ENCODE measurements around the gene PRRC2B.
"Not testable (repeated sequence)": the region's sequence is repeated elsewhere in the genome, so short reads cannot be mapped to it uniquely, and the experiment has no call there.

The PRRC2B gene

DNA sequence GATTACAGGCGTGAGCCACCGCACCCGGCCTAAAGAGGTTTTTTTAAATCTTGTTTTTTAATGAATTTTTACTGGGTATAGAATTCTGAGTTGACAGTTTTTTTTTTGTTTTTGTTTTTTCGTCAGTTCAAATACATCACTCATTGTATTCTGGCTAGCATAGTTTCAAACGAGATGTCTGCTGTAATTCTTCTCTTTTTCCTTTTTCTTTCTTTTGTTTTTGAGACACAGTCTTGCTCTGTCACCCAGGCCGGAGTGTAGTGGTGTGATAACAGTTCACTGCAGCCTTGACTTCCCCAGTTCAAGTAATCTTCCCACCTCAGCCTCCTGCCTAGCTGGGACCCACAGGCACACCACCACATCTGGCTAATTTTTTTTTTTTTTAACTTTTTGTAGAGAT, 149.3 kb downstream of the PRRC2B start:
- no peak overlapping the region for H3K4me3 ChIP-seq (ENCODE audit: control insufficient read depth, low read depth, low read length)
- no peak for DNase-seq (ENCODE audit: low read depth)
- TF ChIP-seq, protein P1, sequence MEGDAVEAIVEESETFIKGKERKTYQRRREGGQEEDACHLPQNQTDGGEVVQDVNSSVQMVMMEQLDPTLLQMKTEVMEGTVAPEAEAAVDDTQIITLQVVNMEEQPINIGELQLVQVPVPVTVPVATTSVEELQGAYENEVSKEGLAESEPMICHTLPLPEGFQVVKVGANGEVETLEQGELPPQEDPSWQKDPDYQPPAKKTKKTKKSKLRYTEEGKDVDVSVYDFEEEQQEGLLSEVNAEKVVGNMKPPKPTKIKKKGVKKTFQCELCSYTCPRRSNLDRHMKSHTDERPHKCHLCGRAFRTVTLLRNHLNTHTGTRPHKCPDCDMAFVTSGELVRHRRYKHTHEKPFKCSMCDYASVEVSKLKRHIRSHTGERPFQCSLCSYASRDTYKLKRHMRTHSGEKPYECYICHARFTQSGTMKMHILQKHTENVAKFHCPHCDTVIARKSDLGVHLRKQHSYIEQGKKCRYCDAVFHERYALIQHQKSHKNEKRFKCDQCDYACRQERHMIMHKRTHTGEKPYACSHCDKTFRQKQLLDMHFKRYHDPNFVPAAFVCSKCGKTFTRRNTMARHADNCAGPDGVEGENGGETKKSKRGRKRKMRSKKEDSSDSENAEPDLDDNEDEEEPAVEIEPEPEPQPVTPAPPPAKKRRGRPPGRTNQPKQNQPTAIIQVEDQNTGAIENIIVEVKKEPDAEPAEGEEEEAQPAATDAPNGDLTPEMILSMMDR (conservative IDR thresholded peaks at IDR 0.05; ENCODE audit: control insufficient read depth, insufficient read depth, low read depth, low read length), result no peak

DNA sequence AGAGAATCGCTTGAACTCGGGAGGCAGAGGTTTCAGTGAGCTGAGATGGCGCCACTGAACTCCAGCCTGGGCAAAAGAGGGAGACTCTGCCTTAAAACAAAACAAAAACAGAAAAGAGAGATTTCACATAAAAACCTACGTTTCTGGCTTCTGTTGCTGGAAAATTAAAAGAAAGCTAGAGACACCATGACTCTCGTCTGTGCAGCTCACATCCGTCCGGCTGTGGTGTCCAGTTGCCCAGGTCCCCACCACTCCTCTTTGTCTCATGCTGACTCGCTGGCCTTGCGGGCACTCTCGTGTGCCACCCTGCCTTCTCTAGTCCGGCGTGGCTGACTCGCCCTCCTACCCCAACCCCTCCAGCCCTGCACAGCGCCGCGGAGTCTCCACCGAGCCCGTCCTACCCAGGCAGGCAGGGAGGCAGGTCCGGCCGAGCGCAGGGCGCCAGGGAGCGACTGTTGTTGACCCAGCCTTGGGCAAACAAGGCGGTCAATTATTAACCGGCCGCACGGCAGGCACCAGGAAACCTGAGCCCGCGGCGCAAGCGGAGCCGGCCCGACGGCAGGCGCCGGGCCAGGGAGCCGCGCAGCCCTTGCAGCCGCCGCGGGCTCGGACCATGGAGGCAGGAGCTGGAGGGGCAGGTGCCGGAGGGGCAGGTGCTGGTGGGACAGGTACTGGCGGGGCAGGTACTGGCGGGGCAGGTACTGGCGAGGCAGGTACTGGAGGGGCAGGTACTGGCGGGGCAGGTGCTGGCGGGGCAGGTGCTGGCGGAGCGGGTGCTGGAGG, 151.3 kb downstream of the PRRC2B start, which contains the start of gene PRRT1B:
Gene PRRT1B (plus strand): TSS at position 521 of the 783 bp plus-strand sequence. CDS start 93 bp downstream, at position 614.
- no peak for DNase-seq (ENCODE audit: low read depth)
- no peak within 1 kb of the TSS for H3K4me3 ChIP-seq (ENCODE audit: control insufficient read depth, low read depth, low read length)

DNA sequence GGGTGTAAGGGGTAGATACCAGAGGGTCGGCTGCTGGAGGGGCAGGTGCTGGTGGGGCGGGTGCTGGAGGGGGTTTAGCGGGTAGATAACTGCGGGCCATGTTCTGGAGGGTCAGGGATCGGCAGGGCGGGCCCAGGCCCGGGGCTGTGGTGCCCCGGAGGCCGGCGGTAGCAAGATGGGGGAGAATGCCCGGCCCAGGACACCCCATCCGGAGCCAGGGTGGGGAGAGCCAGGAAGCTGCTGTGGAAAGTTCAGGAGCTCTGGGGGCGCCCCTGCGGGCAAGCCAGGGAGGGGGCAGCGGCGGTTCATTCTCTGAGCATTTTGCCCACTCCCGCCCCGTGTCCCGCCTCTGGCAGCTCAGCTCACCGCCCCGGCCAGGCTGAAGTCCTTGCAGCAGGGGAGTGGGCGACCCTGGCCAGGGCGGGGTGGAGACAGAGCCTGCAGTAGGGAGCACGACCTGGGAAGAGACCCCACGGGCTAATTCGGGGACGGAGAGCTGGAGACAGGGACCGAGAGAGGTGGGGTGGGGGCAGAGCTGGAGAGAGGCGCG, 152.0 kb downstream of the PRRC2B start:
- no peak overlapping the region for H3K4me3 ChIP-seq (ENCODE audit: control insufficient read depth, low read depth, low read length)
- DNase-seq (ENCODE audit: low read depth), result no peak
- TF ChIP-seq, protein P1 (conservative IDR thresholded peaks at IDR 0.05; ENCODE audit: control insufficient read depth, insufficient read depth, low read depth, low read length), result no peak

More for the DNA sequence above, 151.3 kb downstream of the PRRC2B start, which contains the start of gene PRRT1B:
- TF ChIP-seq, protein P1 (conservative IDR thresholded peaks at IDR 0.05; ENCODE audit: control insufficient read depth, insufficient read depth, low read depth, low read length), result no peak

DNA sequence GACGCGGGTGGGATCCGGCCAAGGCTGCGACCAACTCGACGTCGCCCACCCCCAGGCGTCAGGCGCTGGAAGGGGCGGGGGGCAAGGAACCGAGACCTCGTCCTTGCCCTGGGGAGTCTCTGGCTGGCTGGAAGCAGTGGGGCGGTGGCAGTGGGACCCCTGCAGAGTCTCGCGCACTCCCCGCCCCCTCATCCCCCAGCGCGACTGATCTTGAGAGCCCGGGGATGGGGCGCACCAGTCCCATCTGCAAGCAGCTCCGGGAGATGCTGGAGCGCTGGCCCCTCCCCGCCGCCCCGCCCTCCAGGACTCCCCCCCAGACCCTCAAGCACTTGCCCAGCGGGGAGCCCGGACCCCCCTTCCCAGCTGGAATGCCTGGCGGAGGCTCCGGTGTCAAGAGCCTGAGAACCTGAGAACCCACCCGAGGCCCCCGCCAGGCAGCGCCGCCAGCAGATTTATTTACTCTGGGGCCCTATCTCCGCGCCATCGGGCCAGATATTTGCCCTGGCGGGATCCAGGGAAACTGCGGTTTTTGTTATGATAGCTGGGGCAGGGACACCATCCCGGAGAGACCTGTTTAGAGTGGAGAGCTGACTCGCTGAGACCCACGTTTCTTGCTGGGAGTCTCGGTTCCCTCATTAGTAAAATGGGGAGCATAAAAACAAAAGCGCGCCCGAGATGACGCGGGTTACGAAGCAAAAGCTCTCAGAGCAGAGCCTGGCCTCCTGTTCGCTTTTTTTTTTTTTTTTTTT, 152.6 kb downstream of the PRRC2B start:
- H3K4me3 ChIP-seq (ENCODE audit: control insufficient read depth, low read depth, low read length), result peak overlapping the region; percentile 19
- no peak for DNase-seq (ENCODE audit: low read depth)
- TF ChIP-seq, protein P1 (conservative IDR thresholded peaks at IDR 0.05; ENCODE audit: control insufficient read depth, insufficient read depth, low read depth, low read length), result no peak

DNA sequence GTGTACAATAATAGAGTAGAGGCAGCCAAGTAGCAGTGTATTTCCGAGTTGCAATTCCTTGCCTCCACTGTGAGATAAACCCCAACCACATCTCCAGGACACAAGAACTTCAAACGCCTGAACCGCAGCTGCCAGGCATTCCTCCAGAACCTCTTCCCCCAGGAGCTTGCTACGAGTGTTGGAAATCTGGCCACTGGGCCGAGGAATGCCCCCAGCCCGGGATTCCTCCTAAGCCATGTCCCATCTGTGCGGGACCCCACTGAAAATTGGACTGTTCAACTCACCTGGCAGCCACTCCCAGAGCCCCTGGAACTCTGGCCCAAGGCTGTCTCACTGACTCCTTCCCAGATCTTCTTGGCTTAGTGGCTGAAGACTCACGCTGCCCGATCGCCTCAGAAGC, 155.3 kb downstream of the PRRC2B start:
- not testable (repeated sequence) for H3K4me3 ChIP-seq (ENCODE audit: control insufficient read depth, low read depth, low read length); DNase-seq (ENCODE audit: low read depth)
